ENCODE data around the gene NAALADL2.

DNA sequence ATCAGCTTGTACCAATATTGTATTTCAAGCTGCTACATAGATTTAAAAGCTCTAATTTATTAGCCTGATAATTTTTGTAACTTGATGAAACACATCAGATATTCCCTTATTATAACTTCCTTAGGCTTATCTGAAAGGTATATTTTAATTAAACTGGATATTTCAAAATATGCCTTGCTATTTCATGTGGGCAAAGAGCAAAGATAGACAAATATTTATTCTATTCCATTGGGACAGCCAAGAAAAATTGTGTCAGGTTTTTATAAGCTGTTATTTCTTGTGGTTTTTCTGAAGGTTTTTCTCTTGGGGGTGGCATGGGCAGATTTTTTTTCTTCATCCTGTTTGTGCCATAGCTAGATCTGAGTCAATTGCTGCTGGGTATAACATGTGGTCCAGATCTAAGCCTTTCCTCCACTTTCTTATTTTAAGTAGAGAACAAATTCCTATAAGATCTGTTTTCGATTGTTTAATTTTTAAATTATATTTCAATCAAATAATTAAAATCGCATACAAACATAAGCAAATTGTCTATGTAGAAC, 249.5 kb downstream of the NAALADL2 start:
- no peak for TF ChIP-seq POLR2A (IDR thresholded peaks at IDR 0.05; ENCODE audit: low read length)
- TF ChIP-seq GATA1 (IDR thresholded peaks at IDR 0.05; ENCODE audit: low read depth, low read length) = no peak

Measured in erythroblast (primary cell).